Astrocyte (in vitro differentiated cells and primary cell): ENCODE measurements around the gene ARHGAP21.

ENCODE experiments used
- CTCF ChIP-seq: IDR thresholded peaks from 2 replicates; pipeline ENCODE4 v1.5.1; 2011; ENCODE audit warnings: low read depth, mild to moderate bottlenecking, inconsistent platforms, low read length, moderate library complexity; ENCODE audit not compliant: insufficient read depth
- EZH2 ChIP-seq: IDR thresholded peaks from 2 replicates; pipeline ENCODE4 v1.6.1; 2012; ENCODE audit warnings: mild to moderate bottlenecking, low read length, inconsistent platforms; ENCODE audit not compliant: insufficient read depth

- TF ChIP-seq CTCF, result no peak
- TF ChIP-seq EZH2, result no peak
Measured at GRCh38 chr10:24695452-24695851, 28.2 kb downstream of the ARHGAP21 start.
